COLO668 (cell line): Measurements from ENCODE around the gene VSIG2.

Experiments
- DNase-seq: peaks from one replicate; lab custom pipeline; 2025; ENCODE audit not compliant: unreplicated experiment; lab: John Stamatoyannopoulos, UW

VSIG2 gene

GRCh38 chr11:124724979-124725718 lies 26.9 kb downstream of the VSIG2 start:
- peak; percentile 70 for DNase-seq

GRCh38 chr11:124722176-124722575 lies 29.9 kb downstream of the VSIG2 start:
- DNase-seq = no peak

DNA sequence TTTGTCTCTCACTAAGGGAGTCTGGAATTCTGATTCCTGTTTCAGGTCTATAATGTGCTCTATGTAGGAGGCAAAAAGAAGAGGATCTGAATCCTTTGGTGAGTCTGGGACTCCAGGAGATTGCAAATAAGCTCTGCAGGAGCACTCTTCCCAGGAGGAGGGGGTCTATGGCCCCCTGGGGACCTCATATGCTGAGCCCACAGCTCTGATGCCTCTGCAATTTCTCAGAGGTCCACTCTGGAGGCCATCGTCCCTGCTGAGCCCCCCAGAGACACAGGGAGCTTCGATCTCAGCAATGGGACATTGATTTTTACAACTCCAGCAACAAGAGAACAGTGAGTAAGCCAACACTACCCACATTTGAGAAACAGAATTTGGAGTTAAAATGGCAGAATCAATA lies 32.5 kb downstream of the VSIG2 start:
- DNase-seq = no peak

DNA sequence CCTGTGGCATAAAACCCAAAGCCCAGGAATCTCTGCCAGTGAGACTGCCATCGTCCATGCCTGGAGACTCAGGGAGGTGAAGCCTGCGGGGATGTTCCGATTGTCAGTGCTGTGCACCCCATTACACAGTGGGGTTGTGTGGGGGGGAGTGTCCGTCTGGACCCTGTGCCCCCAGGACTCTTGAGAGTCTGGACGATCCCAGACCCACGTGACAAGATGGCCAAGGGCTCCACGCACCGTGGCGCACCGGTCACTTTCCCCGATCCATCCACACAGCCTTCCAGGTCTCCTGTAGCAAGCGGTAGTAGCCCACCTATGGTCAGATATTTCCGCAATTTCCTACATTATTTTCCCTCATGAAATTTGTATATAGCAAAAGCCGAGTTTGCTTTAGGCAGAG lies 33.3 kb downstream of the VSIG2 start:
- no peak for DNase-seq

DNA sequence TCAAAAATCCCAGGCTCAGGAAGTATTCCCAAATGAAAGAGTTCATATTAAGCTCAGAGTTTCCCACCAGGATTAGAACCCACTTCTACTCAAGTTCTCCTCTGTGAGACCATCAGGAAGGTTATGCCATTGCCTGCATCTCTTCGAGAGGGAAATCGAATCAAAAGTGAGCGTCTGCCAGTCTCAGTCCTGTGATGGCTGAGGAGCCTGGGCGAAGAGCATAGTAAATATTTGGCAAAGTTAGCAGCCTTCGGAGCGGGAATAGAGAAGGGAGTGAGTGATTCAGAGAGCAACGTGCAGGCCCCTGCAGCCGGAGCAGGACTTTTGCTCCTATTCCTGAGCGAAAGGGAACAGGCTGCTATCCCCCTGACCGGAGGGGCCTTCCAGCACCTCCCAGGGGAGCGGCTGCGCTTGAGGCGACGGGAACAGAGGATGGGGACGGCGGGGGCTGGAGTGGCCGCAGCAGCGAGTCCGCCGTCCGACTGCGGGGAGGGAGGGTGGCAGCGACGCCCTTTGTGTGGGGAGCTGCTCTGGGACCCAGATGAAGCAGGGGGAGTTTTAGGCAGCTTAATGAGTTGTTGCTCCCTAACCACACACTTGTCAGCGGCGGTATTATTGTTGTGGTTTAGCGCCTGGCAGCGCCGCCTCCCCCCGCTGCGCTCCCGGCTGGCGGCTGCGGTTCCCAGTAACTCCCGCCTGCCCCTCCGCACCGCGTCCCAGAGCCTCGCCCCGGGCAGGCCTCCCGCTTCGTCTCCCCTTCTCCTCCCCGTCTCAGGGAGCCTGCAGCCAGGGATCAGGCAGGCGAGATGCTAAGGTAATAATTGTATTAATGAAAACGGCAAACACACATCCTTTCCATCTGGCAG lies 34.0 kb downstream of the VSIG2 start:
- peak; percentile 47 for DNase-seq

DNA sequence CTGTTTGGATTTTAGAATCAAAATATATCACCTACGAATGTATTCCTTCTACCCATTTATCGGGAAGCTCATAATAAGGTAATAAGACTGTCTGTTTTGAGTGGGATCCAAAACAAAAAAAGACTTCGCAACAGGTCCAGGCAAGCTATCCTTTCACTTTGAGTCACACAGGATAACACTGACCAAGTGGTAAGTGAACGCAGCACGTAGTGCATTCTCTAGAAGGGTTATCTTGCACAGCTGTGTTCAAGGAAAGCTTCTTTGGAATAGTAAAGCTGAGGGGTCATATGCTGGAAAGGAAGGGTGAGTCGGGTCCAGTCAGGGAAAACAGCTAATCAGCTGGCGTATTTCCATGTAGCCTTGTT lies 34.7 kb downstream of the VSIG2 start:
- DNase-seq = no peak

- DNase-seq = no peak
Observed at GRCh38 chr11:124716591-124716990, 35.5 kb downstream of the VSIG2 start.

DNA sequence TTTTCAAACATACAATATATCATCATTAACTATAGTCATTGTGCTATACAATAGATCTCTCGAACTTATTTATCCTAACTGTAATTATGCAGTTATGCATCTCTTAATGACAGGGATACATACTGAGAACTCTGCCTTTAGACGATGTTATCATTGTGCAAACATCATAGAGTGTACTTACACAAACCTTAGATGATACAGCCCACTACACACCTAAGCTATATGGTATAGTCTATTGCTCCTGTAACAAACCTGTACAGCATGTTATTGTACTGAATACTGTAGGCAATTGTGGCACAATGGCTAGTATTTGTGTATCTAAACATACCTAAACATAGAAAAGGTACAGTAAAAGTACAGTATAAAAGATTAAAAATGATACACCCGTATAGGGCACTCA lies 39.7 kb downstream of the VSIG2 start:
- no peak for DNase-seq

- no peak for DNase-seq
Observed at GRCh38 chr11:124707829-124708228, 44.2 kb downstream of the VSIG2 start.

GRCh38 chr11:124700028-124700427 lies 52.0 kb downstream of the VSIG2 start:
- DNase-seq = no peak

DNA sequence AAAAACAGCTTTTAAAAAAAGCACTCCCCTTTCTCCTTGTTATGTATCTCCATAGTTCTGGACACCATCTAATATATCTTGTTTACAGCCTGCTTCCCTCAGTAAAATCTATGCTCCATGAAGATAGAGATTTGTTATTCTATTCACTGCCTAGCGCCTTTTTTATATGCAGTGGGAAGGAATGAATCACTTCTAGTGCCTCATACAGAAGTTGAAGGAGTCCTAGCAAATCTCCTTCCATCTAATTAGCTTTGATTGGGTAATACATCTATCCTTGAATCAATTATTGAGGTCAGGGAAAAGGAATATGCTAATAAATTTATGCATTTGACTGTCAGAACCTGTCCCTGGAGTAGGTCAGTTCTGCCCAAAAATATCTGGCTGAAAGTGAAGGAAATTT lies 52.5 kb downstream of the VSIG2 start:
- DNase-seq = no peak
